Fibroblast of lung (primary cell): ENCODE measurements around the gene ERCC2.

Source experiments
- CTCF ChIP-seq, 2 donors: IDR thresholded peaks in 1 of 2; conservative IDR thresholded peaks in 1 of 2; 1 replicate in 1 of 2; 2 replicates in 1 of 2; pipeline ENCODE4 v1.5.1; 2011 to 2012; ENCODE audit warnings: low read length in 2 of 2, control low read depth in 1 of 2, inconsistent platforms in 1 of 2, low read depth in 1 of 2, mild to moderate bottlenecking in 1 of 2
- EZH2 ChIP-seq: IDR thresholded peaks from 2 replicates; pipeline ENCODE4 v1.5.1; 2012; ENCODE audit warnings: low read length, control low read depth, mild to moderate bottlenecking; ENCODE audit errors: missing control alignments

DNA sequence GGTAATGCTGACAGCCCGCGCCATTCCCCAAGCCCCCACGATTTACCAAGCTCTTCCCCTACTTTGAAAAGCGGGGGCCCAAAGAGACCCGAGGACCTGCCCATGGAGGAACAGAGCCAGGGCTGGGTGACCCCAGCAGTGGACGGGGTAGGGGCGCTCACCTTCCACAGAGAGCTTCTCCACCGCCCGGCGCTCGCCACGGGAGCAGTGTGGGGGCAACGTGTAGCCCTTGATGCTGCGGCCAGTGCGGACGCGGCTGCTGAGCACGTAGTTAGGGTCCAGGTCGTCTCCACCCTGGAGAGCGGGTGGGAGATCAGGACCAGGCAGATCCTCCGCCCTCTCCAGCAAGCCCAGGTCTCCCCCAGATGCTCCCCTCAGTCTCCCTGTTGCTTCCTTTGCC, 55.1 kb downstream of the ERCC2 start:
- TF ChIP-seq CTCF (conservative IDR thresholded peaks at IDR 0.05 in 1 of 2, IDR thresholded peaks at IDR 0.05 in 1 of 2; ENCODE audit: low read depth in 1 of 2, low read length in 2 of 2) (no peak), EZH2 (no peak)
